Fibroblast of lung (primary cell): ENCODE measurements around the gene ADGRB3.

Experiments used
- EZH2 ChIP-seq: IDR thresholded peaks from 2 replicates; pipeline ENCODE4 v1.5.1; 2012; ENCODE audit warnings: low read length, control low read depth, mild to moderate bottlenecking; ENCODE audit errors: missing control alignments
- TF ChIP-seq, protein P1 (sequence below), 2 donors: IDR thresholded peaks in 1 of 2; conservative IDR thresholded peaks in 1 of 2; 1 replicate in 1 of 2; 2 replicates in 1 of 2; pipeline ENCODE4 v1.5.1; 2011 to 2012; ENCODE audit warnings: low read length in 2 of 2, control low read depth in 1 of 2, inconsistent platforms in 1 of 2, low read depth in 1 of 2, mild to moderate bottlenecking in 1 of 2

DNA sequence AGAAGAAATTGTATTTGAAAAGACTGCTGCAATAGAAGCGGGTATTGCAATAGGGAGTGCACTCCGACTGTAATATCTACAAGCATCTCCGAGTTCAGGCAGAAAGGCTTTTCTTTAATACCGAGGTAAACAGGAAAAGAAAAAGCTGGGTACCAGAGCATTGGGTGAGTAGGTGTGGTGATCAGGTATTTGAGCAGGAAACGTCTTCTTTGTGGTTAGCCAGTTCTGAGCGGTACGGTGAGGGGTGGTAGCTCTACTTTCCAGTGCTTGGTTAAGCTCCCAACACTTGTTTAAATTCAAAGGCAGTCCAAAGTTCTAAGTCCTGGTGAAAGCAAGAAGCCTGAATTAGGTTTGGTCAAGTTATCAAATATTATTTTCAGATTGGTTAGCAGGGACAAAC, 757.7 kb downstream of the ADGRB3 start:
- TF ChIP-seq EZH2 = no peak
- TF ChIP-seq, protein P1, sequence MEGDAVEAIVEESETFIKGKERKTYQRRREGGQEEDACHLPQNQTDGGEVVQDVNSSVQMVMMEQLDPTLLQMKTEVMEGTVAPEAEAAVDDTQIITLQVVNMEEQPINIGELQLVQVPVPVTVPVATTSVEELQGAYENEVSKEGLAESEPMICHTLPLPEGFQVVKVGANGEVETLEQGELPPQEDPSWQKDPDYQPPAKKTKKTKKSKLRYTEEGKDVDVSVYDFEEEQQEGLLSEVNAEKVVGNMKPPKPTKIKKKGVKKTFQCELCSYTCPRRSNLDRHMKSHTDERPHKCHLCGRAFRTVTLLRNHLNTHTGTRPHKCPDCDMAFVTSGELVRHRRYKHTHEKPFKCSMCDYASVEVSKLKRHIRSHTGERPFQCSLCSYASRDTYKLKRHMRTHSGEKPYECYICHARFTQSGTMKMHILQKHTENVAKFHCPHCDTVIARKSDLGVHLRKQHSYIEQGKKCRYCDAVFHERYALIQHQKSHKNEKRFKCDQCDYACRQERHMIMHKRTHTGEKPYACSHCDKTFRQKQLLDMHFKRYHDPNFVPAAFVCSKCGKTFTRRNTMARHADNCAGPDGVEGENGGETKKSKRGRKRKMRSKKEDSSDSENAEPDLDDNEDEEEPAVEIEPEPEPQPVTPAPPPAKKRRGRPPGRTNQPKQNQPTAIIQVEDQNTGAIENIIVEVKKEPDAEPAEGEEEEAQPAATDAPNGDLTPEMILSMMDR (conservative IDR thresholded peaks at IDR 0.05 in 1 of 2, IDR thresholded peaks at IDR 0.05 in 1 of 2; ENCODE audit: low read depth in 1 of 2, low read length in 2 of 2) = no peak
